Measurements from ENCODE around the gene ABLIM1.
A peak's percentile ranks its signal among the peaks of the same experiment; 100 is the strongest.
"Not testable (repeated sequence)": the region's sequence is repeated elsewhere in the genome, so short reads cannot be mapped to it uniquely, and the experiment has no call there.

Gene ABLIM1

DNA sequence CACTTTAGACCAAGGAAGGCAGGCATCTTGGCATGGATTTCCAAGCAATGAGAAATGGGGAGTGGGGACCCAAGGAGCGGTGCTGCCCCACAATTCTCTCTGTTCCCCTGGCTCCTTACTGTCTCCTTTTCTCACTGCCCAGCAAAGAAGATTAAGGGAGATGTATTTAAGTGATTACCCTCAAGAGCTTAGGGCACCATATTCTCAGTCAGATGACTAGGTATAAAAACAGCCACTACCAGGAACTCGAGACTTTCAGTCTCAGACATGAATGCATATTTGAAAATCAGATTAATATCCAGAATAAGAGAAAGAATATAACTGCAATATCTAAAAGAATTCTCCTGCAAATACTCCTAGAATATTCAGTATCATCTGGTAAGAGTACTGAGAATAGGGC lies at the start of gene ABLIM1:
Gene ABLIM1, minus strand, starts transcription at position 101 of the 400 bp plus-strand sequence. Its CDS starts 75 bp downstream, at position 26.
- DNase-seq = no peak

DNA sequence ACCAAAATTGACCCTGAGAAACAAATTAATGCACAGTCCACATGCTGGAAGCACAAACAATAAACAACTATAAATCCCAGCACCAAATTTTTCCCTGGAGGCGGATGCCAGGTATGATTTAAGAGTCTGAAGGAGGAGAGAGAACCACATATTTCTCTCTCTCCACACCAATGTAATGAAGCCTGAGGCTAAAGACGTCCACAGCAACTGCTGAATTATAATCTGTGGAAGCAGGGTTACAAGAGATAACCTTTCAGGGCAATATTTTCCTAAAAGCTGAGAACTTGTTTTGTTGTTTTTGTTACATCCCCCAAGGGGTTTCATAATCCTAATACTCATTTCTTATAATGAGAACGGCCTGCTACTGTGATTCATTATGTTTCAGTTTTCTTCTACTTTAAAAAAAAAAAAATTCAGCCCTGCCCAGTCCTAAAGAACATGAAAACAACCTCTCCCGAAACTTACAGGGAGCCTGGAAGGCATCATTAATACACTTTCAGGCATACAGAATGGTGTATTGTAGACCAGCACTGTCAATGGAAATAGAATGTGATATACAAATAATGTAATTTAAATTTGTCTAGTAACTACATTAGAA lies 48.5 kb upstream of the ABLIM1 start:
- no peak for DNase-seq

DNA sequence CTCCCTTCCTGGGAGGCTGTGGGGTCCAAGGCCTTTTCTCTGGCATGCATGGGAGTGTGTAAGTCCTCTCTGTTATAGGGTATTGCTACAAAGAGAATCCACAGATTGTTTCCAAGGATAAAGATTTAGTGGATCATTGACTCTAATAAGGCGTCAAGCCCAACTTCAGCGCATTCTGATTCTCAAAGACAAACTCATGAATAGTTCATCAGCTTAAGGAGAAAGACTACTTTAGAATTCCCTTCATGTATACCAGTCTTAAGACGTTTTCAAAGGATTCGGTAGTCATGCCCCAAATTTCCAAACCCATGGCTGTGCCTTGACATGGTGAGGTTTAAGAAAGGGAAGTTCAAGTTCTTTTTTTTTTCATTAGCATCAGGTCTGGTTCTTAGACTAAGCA lies 46.6 kb upstream of the ABLIM1 start:
- DNase-seq = no peak

DNA sequence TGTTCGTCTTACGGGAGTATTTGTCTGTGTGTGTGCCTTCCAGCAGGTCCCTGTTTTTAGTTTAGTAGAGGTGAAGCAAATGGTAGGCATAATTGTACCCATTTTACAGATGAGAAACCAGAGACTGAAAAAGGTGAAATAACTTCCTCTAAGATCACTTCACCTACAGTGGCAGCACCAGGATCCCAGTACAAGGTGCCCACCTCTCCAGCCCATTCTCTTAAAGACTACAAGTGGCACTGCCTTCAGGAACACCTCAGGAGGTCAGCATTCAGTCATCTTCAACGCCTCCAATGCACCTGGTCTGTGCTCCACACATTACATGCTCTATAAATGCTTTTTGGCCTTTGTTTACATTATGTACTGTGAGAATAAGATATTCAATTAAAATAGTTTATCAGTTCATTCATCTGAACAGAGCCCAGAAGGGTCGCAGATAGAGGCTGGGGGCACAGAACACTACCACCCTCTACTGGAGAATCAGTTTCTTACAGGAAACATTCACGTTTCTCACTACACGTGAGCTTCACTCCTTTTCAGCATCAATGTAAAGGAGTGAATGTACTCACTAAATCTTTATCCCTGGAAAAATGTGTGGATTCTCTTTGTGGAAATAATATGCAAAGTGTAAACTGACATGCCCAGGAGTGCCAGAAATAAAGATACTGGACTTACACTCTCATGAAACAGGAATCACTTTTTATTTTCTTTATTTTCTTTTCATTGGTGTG lies 45.5 kb upstream of the ABLIM1 start:
- peak; percentile 36 for DNase-seq

DNA sequence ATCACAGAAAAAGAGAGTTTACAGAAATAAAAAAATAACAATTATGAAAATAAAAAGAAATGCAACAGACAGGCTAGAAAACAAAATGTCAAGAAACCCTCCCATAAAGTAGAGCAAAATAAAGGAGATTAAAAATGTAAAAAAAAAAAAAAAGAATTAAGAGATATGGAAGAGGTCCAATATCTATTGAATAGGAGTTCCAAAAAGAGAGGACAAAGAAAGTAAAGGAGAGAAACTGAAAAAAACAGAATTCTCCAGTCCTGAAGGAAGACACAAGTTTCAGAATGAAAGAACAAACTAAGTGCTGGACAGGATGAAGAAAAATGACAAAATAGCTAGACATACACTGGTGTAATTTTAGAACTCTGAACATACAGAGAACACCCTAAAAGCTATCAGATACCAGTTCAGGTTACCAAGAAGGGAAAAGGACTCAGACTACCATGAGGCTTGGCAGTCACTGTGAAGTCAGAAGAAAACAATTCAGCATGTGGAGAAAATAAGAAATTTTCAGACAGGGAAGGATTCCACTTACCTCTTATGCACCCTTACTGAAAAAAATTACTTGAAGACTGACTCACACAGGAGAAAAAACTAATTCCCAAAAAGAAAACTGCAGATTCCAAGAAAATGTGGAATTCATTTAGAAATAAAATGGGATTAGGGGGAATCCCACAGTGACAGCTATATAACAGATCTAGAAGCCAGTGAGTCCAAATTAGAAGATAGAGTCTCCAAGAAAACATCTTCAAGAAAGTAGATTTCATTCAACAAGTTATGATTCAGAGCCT lies 40.4 kb upstream of the ABLIM1 start:
- DNase-seq = no peak

DNA sequence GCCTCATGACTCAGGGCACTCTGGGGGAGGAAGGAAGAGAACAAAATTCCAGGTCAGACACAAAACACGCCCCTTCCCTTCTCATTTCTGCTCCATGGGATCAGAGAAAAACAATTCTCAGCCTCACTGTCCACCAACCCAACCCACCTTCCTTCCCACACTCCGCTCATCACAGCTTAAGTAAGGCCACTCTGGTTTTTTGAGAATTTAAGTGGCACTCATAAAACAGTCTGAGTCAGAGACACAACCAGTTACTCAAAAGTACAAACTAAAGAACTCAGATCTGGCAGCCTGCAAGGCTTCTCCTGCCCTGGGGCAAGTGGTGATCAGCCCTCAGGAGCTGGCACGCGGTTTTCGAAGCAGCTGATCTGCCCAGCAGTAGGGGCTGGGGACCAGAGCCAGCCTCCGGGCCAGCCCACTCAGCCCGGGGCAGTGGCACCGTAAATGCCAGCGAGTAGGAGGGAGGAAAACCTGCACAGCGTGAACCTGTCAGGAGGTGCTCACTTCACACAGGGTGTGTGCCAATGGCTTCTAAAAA lies 39.1 kb upstream of the ABLIM1 start:
- DNase-seq = no peak

DNA sequence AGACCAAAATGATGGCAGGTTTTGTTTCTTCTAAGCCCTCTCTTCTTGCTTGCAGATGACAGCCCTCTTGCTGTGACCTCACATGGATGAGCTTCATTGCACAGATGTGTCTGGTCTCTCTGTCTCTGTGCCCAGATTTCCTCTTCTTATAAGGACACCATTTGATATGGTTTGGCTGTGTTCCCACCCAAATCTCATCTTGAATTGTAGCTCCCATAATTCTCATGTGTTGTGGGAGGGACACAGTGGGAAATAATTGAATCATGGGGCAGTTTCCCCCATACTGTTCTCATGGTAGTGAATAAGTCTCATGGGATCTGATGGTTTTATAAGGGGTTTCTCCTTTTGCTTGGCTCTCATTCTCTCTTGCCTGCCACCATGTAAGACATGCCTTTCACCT lies 38.2 kb upstream of the ABLIM1 start:
- DNase-seq = not testable (repeated sequence)

DNA sequence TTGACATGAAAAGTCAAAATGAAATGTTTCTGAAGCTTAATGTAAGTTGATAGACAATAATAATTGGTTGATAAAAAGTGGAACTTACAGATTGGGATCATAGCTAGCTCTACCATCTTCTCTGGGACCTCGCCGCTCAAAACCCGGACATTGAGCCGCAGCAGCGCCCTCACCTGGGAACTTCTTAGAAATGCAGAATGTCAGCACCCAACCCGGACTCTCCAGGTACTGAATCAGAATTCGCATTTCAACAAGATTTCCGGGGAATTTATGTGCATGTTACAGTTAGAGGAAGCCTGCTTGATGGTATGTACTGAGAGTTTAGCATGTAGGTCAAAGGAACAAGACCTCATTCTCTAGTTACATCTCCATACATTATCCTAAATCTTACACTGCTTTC lies 36.7 kb upstream of the ABLIM1 start:
- peak; percentile 37 for DNase-seq

DNA sequence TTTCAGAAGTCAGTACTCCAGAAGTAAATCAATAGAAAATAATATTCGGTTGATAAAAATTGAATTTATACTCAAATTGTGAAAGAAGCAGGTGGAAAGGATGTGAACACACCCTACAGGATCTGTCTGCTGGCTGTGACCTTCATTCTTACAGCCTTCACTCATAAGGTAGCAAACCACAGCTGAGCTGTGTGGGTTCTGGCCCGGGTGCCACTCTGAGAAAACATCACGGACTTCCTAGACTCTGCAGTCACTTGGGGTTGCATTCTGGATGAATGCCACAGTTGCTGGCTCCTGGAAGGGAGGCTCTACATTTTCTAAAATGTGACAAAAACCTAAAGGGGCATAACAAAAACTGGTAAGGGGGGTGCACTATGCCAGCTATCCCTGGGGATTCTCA lies 36.0 kb upstream of the ABLIM1 start:
- no peak for DNase-seq

DNA sequence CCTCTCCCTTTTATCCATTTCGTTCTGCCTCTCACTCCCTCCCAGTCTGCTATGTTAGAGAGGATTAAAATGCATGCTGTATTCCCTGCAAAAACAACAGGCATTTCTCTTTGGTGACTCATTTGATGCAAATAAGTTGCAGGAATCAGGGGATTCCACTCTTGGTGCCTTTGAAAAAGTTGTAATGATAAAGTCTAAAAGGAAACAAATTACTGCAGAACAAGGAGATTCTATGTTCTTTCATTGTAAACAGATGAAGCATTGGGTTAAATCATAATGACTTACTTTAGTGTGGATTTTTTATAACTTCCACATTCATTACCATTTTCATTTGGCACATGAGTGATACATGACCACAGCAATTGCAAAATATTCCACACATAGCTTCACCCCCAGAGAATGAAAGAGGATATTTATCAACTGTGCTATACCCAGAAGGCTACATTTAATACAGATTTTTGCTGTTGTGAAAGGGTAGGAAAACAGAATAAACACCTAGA lies 33.4 kb upstream of the ABLIM1 start:
- no peak for DNase-seq

DNA sequence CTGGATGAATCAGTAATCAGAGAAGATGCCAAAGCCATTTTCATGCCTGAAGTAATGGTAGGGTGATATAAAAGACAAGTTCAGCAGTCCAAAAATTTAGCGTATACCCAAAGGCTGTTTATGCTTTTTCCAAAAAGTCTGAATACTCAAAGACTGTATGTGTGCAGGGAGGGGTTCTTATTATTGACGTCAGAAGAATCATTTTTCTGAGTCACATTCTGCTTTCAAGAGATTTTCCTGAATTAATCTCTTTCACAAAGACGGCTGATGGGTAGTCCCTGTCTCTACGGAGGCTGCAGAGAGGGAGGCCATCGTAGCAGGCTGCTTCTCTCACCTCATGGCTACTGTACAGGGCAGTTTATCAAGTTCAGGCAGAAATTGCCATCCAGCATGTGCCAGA lies 30.7 kb upstream of the ABLIM1 start:
- no peak for DNase-seq

DNA sequence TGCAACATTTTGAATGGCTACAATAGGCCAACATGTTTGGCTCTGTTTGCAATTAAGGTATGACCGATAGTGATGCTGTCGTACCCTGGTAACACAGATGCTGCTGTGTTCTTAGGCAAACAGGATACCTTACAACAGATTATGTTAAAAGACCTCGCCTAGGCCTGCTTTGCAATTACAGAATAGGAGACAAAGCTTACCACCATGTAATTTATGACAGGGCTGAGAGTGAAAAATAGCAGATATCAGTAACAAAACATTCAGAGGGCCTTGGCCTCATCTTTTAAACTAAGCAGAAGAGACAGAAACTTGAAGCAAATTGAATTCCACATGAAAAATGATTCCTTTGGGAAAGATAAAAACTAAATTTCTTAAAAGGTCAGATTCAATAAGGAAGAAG lies 29.4 kb upstream of the ABLIM1 start:
- no peak for DNase-seq

DNA sequence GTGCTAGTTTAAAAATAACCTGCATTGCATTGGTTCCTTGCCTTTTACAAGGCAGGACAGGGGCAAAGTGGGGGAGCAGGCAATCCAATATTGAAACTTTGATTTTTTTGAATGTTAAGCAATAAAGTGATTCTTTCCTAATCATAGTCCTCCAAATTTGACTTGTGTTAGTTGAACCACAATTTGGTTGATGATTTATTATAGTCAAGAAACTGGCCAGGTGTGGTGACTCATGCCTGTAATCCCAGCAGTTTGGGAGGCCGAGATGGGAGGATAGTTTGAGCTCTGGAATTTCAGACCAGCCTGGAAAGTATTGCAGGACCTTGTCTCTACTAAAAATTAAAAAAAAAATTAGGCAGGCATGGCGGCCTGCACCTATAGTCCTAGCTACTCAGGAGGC lies 27.9 kb upstream of the ABLIM1 start:
- DNase-seq = no peak

DNA sequence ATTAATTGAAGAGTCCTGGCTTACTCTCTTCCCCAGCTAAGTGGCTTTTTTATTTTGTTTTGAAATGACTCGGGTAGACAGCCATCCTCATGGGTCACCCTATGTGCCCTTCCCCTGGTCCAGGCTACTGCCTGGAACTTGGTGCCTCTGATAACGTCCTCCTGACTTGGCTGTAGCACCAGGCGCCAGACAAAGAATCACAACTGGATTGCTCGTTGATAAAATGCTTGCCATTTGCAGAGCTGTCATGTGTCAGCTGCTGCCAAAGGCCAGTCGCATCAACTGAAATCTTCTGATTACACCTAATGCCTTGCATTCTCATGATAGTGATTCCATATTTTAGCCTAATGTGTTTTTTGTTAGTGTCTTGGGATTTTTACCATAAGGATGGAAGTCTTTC lies 27.4 kb upstream of the ABLIM1 start:
- no peak for DNase-seq

DNA sequence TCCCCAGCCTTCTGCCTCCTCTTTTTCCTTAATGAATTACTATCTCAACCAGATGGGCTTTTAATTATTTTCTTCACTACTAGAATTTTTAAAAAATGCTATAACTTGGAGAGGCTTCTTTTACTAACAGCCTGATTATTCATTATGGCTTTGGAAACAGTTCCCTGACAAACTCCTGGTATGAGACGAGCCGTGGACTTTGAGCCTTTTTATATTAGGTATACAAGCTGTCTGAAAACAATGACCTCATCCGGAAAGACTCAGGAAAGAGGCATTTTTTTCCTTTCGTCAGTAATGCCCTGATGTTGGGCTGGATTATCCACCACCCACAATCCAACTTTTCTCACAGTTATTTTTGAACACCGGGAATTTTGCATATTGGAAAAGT lies 26.7 kb upstream of the ABLIM1 start:
- DNase-seq = no peak

DNA sequence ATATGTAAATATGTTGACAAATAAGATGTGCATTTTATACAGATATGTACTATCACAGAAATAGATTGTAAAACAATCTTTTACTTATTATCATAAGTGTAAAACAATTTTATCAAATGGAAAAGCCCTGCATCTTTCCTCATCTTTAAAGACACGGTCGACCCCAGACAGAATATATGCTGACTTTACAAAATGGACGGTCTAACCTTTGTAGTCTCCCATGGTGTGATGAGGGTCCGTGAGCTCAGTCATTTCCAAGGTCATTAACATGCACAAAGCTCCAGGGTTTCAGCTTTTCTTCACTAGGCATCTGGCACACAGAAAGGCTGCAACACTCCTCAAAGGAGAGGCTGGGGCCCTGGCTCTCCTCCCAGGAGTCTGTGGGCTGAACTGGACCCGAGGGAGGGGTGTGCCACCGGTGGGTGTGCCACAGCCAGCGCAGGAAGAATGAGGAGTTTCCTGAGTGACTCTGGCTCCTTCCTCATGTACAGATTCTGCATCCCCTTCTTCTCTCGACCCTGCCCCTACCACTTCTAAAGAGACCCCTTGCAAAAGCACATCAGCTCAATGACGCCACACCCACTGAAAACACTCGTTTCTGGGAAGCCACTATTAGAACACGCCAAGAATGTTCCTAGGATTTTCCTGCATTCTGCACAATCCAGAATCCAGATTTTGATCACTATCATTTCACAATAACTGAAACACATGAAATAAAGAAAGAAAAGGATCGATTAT lies 26.2 kb upstream of the ABLIM1 start:
- no peak for DNase-seq

DNA sequence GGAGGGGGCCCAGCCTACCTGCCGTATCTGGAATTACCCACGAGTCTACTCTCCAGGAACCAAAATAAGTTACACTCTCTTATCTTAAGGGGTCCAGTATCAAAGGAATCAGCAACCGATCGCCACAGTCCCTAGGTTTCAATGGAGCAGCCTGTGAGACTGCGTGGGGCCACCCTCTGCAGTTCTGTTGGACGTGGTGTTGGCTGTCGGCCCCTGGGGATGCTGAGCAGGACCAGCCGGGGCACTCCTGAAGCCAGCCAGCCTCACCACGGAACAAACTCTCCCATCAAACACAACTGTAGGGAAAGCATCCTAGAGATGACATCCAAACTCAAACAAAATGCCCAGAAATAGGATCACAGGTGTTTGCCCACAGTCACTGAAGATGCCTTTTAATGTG lies 25.5 kb upstream of the ABLIM1 start:
- no peak for DNase-seq

DNA sequence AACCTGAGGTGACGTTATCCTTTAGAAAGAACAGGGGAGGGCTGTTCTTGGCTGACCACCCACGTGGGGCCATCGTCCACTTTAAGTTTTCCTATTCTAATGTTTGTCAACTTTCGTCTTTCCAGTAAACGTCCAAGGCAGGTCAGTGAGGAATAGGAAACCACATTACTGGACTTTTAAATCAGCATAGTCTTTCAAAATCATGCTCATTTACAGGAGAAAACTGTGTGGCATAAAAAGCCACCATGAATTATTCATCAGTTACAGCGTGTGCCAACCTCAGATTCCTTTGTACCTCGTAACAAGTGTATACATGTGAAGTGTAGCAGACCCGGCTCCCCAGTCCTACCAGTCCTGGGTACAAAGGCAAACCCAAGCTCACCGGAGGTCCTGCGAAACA lies 25.1 kb upstream of the ABLIM1 start:
- DNase-seq = no peak

DNA sequence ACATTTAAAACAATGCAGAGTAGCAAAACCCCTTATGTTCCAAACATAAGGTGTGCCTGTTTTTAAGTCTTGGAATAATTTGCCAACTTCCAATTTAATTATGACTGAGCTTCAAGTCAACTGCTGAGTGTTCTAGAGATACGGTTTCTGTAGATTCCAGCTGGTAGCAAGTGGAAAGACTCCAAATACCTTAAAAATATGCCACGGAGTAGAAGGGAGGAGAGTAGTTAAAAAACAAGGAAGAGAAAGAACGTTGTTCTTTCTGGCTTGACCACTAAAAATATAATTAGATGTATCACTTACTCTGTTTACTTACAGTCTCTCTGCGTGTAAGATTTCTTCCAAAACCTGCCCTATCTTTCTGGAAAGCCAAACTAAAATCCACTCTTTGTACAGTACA lies 24.5 kb upstream of the ABLIM1 start:
- DNase-seq = peak; percentile 45

DNA sequence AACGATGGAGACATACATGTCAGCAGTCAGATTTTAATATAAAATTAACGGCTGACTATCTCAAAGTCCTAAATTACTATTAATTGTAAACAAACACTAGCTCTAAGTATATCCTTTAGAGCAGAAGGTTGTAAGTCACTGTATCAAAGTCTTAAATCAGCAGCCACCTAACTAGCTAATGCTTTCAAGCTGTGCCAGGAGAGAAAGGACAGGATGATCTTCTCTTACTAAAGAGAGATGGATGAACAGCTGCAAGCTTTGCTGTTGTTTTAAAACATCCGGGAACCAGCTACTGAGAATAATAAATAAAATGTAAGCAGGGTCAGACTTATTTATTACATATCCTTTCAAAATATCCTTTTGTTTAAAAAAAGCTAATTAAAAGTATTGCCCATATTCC lies 24.0 kb upstream of the ABLIM1 start:
- peak; percentile 45 for DNase-seq

DNA sequence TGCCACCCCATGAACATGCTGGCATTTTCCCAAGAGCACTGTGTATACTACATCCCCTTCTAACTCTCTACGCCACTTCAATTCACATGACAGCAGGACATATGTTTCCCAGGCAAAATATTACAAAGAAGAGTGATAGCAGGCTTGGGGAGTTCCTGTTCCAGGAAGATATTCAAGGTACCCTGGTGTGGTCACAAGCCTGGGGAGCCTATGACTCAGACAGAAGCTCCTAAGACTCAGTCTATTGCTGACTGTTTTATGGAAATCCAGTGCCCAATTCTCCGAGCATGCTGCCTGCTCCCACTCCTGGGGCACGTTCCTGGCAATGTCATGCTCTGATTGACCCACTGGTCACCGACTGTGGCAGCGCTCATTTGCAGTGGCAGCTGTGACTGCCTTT lies 23.5 kb upstream of the ABLIM1 start:
- peak; percentile 52 for DNase-seq

DNA sequence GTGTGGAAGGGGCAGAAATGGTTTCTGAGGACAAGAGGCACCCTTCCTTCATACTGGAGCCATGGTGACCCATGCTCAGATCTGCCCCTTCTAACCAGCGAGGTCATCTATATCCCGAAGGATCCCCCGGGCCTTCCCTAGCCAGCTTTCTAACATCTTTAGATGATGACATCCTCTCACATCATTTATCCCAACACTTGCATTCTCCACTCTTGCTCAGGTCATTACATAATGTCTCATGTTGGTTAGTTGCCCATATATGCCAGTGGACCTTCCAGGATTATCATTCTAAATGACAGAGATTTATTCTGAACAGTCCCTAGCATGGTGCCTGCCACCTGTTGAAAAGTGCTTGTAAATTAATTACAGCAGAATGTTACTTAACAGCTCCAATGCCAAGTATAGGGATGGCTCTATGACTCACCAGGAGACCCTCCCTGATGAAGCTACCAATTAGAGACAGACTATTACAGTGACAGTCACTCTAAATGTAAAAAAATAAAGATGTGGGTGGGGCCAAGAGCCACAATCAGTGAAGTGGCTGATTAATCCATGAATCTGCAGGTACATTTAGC lies 22.6 kb upstream of the ABLIM1 start:
- DNase-seq = no peak

DNA sequence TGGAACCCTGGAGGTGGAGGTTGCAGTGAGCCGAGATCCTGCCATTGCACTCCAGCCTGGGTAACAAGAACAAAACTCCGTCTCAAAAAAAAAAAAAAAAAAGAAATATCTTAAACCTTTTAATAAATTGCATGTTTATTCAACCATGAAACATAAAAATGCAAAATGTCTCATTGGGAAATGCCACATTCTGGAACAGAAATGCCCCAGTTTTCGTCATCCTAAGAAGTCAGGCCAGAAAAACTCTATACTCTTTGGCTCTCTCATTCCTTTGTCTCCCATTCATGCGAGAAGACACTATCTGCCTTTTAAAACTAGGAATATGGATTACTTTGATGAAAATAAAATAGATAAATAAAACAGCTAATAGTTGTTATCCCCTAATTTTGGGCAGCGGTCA lies 21.5 kb upstream of the ABLIM1 start:
- DNase-seq = no peak
